ENCODE measurements around the gene FADS6.

FADS6 gene

GRCh38 chr17:74920306-74920620, 26.8 kb upstream of the FADS6 start:
- Histone ChIP-seq H3K9me2 (replicated peaks; ENCODE audit: low read depth, low read length) (no peaks in the 10 kb centered on the region), H3F3A (ENCODE audit: low read depth) (no peaks in the 10 kb centered on the region), H3K4me3 (ENCODE audit: low read length, poor library complexity, severe bottlenecking) (no peak overlapping the region), H3K79me2 (ENCODE audit: insufficient read depth, low read length) (no peaks in the 10 kb centered on the region), H4K20me1 (ENCODE audit: insufficient read depth, low read length, poor library complexity, severe bottlenecking) (no peaks in the 10 kb centered on the region), H3K4me1 (ENCODE audit: insufficient read depth, low read length, poor library complexity, severe bottlenecking) (no peaks in the 10 kb centered on the region), H3K4me2 (ENCODE audit: low read depth, low read length, poor library complexity, severe bottlenecking) (no peak overlapping the region), H3K27me3 (ENCODE audit: insufficient read depth, low read length, poor library complexity, severe bottlenecking) (no peaks in the 10 kb centered on the region), H3K9ac (ENCODE audit: low read depth, low read length, poor library complexity, severe bottlenecking) (no peak overlapping the region), H2AFZ (ENCODE audit: low read length) (no peak overlapping the region), H3K9me3 (ENCODE audit: insufficient read depth, low read depth, low read length) (no peaks in the 10 kb centered on the region), H3K36me3 (ENCODE audit: insufficient read depth, low read length) (no peaks in the 10 kb centered on the region)
- TF ChIP-seq EZH2phosphoT487 (IDR thresholded peaks at IDR 0.05; ENCODE audit: borderline replicate concordance): no peak
- no peak for TF ChIP-seq CTCF (conservative IDR thresholded peaks at IDR 0.05; ENCODE audit: low read length)

- Histone ChIP-seq H3K4me1 (ENCODE audit: insufficient read depth, low read length, poor library complexity, severe bottlenecking) (no peaks in the 10 kb centered on the region), H3F3A (ENCODE audit: low read depth) (no peaks in the 10 kb centered on the region), H3K79me2 (ENCODE audit: insufficient read depth, low read length) (no peaks in the 10 kb centered on the region), H3K4me2 (ENCODE audit: low read depth, low read length, poor library complexity, severe bottlenecking) (no peak overlapping the region), H3K9me2 (replicated peaks; ENCODE audit: low read depth, low read length) (no peaks in the 10 kb centered on the region), H3K9ac (ENCODE audit: low read depth, low read length, poor library complexity, severe bottlenecking) (no peak overlapping the region), H3K4me3 (ENCODE audit: low read length, poor library complexity, severe bottlenecking) (no peak overlapping the region), H3K9me3 (ENCODE audit: insufficient read depth, low read depth, low read length) (no peaks in the 10 kb centered on the region), H4K20me1 (ENCODE audit: insufficient read depth, low read length, poor library complexity, severe bottlenecking) (no peaks in the 10 kb centered on the region), H3K27me3 (ENCODE audit: insufficient read depth, low read length, poor library complexity, severe bottlenecking) (no peaks in the 10 kb centered on the region), H2AFZ (ENCODE audit: low read length) (no peak overlapping the region), H3K36me3 (ENCODE audit: insufficient read depth, low read length) (no peaks in the 10 kb centered on the region)
- TF ChIP-seq EZH2phosphoT487 (IDR thresholded peaks at IDR 0.05; ENCODE audit: borderline replicate concordance) (no peak), CTCF (conservative IDR thresholded peaks at IDR 0.05; ENCODE audit: low read length) (no peak)
Observed at GRCh38 chr17:74919440-74920305, 26.2 kb upstream of the FADS6 start.

- no peak overlapping the region for H3K9ac ChIP-seq (ENCODE audit: low read depth, low read length, poor library complexity, severe bottlenecking)
- TF ChIP-seq CTCF (conservative IDR thresholded peaks at IDR 0.05; ENCODE audit: low read length) (no peak), EZH2phosphoT487 (IDR thresholded peaks at IDR 0.05; ENCODE audit: borderline replicate concordance) (no peak)
Observed at GRCh38 chr17:74918906-74919305, 25.5 kb upstream of the FADS6 start.

More at GRCh38 chr17:74918906-74919305, 25.5 kb upstream of the FADS6 start:
- no peaks in the 10 kb centered on the region for H3K9me3 ChIP-seq (ENCODE audit: insufficient read depth, low read depth, low read length)
- H3K4me3 ChIP-seq (ENCODE audit: low read length, poor library complexity, severe bottlenecking): no peak overlapping the region
- H4K20me1 ChIP-seq (ENCODE audit: insufficient read depth, low read length, poor library complexity, severe bottlenecking): no peaks in the 10 kb centered on the region
- no peaks in the 10 kb centered on the region for H3F3A ChIP-seq (ENCODE audit: low read depth)
- H3K9me2 ChIP-seq (replicated peaks; ENCODE audit: low read depth, low read length): no peaks in the 10 kb centered on the region
- H3K79me2 ChIP-seq (ENCODE audit: insufficient read depth, low read length): no peaks in the 10 kb centered on the region
- H3K4me1 ChIP-seq (ENCODE audit: insufficient read depth, low read length, poor library complexity, severe bottlenecking): no peaks in the 10 kb centered on the region
- no peak overlapping the region for H3K4me2 ChIP-seq (ENCODE audit: low read depth, low read length, poor library complexity, severe bottlenecking)
- H3K27me3 ChIP-seq (ENCODE audit: insufficient read depth, low read length, poor library complexity, severe bottlenecking): no peaks in the 10 kb centered on the region
- no peak overlapping the region for H2AFZ ChIP-seq (ENCODE audit: low read length)
- H3K36me3 ChIP-seq (ENCODE audit: insufficient read depth, low read length): no peaks in the 10 kb centered on the region

Measured in Loucy (cell line).